Neural progenitor cell (in vitro differentiated cells): ENCODE results near the gene RGS3.

Experiments
- CTCF ChIP-seq: fragments of 200-600 bp; sonication (generic); IDR thresholded peaks from 2 replicates; pipeline ENCODE4 v1.5.1; 2017; ENCODE audit warnings: antibody characterized with exemption, mild to moderate bottlenecking
- EZH2 ChIP-seq: fragments of 200-600 bp; sonication (generic); IDR thresholded peaks from 2 replicates; pipeline ENCODE4 v1.6.1; 2017; ENCODE audit warnings: antibody characterized with exemption, mild to moderate bottlenecking, moderate library complexity
- EZH2phosphoT487 ChIP-seq: fragments of 200-600 bp; sonication (generic); IDR thresholded peaks from 2 replicates; pipeline ENCODE4 v1.6.1; 2017; ENCODE audit warnings: antibody characterized with exemption

GRCh38 chr9:113528088-113528487, 64.6 kb downstream of the RGS3 start:
- TF ChIP-seq EZH2phosphoT487 (no peak), CTCF (no peak), EZH2 (no peak)
